Chondrocyte (in vitro differentiated cells): ENCODE data around the gene MPPED2. TPM values are rescaled to one million over a fixed set of nuclear protein-coding genes. Genes with fewer than 3 reads are reported as not detected.

Experiments
- DNase-seq: peaks from one replicate; pipeline ENCODE4 v3.0.0; 2021; ENCODE audit warnings: mixed read lengths, low spot score
- H3K27ac Mint-ChIP-seq: one replicate; pipeline ENCODE4 v1.8.0; 2021; ENCODE audit warnings: mild to moderate bottlenecking, moderate library complexity, mixed read lengths; ENCODE audit not compliant: unreplicated experiment
- H3K27me3 Mint-ChIP-seq: 2 replicates; pipeline ENCODE4 v1.8.0; 2021; ENCODE audit warnings: low read depth, mixed read lengths
- H3K36me3 Mint-ChIP-seq: 2 replicates; pipeline ENCODE4 v1.8.0; 2021; ENCODE audit warnings: low read depth, mixed read lengths
- H3K4me1 Mint-ChIP-seq: 2 replicates; pipeline ENCODE4 v1.8.0; 2021; ENCODE audit warnings: low read depth, mild to moderate bottlenecking, mixed read lengths
- H3K4me3 Mint-ChIP-seq: one replicate; pipeline ENCODE4 v1.8.0; 2021; ENCODE audit warnings: mild to moderate bottlenecking, moderate library complexity, mixed read lengths; ENCODE audit not compliant: unreplicated experiment
- H3K9me3 Mint-ChIP-seq: 2 replicates; pipeline ENCODE4 v1.8.0; 2021; ENCODE audit warnings: low read depth, mixed read lengths
- CTCF ChIP-seq: fragments of 200-600 bp; sonication (generic); IDR thresholded peaks from 2 replicates; pipeline ENCODE4 v1.5.0; 2021; ENCODE audit warnings: antibody characterized with exemption, mild to moderate bottlenecking, moderate library complexity
- total RNA-seq: library from RNA; stranded (reverse); gene quantifications from 3 replicates; pipeline ENCODE4 v1.2.1, GENCODE V29; 2021

The MPPED2 gene
- total RNA-seq, 1 donor from 2014 or later: not detected

DNA sequence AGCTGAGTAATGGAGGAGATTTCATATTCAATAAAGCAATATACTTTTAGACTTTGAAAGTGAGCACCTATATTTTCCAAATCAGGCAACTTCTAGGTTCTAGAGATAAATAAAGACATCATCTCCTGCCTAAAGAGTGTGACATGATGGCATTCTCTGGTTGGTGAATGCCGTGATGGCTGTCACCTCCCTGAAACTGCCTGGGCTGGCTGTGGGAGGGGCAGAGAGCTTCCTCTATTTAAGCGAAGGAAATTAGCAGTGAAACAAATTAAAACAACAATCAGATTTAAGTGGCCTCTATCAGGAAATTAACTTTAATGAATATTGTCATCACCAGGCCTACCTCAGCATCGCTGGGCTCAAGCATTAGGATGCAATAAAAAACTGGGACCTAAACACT, 149.4 kb downstream of the MPPED2 start:
- Mint-ChIP-seq H3K4me3 (no peak overlapping the region), H3K27me3 (peaks cover 9% of the 10 kb centered on the region), H3K4me1 (peaks cover 8% of the 10 kb centered on the region), H3K36me3 (no peaks in the 10 kb centered on the region), H3K9me3 (peaks cover 3% of the 10 kb centered on the region), H3K27ac (no peak overlapping the region)
- no peak for DNase-seq
- no peak for TF ChIP-seq CTCF

GRCh38 chr11:30435488-30435887, 150.7 kb downstream of the MPPED2 start:
- H3K4me3 Mint-ChIP-seq: no peak overlapping the region
- H3K9me3 Mint-ChIP-seq: peaks cover 3% of the 10 kb centered on the region
- DNase-seq: no peak
- H3K27ac Mint-ChIP-seq: no peak overlapping the region
- H3K36me3 Mint-ChIP-seq: no peaks in the 10 kb centered on the region
- peaks cover 7% of the 10 kb centered on the region for H3K27me3 Mint-ChIP-seq
- peaks cover 8% of the 10 kb centered on the region for H3K4me1 Mint-ChIP-seq
- no peak for TF ChIP-seq CTCF

DNA sequence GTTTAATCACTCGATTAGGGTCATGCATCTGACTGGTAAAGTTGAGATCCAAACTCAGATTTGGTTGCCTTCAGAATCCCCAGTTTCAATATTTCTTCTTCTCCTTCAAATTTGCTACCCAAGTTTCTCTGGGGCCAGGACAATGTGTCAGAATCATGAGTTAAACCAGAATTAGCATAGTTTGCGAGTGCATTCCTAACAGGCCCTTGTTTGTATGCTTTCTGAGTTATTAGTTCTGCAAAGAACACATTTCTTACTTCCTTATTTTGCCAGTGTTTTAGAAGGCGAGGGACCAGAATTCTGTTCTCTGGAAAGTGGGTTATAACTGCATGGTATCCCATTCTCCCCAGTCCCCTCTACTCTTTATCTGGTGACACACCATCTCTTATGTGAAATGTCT, 151.3 kb downstream of the MPPED2 start:
- Mint-ChIP-seq H3K4me3 (no peak overlapping the region), H3K27me3 (peaks cover 7% of the 10 kb centered on the region), H3K4me1 (peaks cover 8% of the 10 kb centered on the region), H3K36me3 (no peaks in the 10 kb centered on the region), H3K9me3 (peaks cover 3% of the 10 kb centered on the region), H3K27ac (no peak overlapping the region)
- no peak for TF ChIP-seq CTCF
- DNase-seq: no peak

- no peaks in the 10 kb centered on the region for H3K36me3 Mint-ChIP-seq
- peaks cover 8% of the 10 kb centered on the region for H3K4me1 Mint-ChIP-seq
These were observed 152.3 kb downstream of the MPPED2 start for GRCh38 chr11:30433831-30434230.

DNA sequence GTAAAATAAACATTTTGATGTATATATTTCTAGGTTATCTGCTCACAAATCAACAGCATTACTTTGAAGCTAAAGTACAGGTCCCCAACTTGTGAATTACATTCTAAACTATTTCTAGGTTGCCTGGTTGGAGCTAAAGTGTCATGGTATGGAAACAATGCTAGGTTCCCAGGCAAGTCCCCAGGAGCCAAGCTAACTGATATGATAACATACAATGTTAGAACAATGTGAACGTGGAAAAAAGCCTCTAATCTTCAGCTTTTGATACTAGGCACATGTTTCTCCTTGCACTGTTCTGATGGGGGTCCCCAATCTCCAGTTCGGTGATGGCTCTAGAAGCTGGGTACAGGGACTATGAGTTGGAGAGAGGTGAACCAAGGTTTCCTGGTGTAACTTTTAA, 153.4 kb downstream of the MPPED2 start:
- Mint-ChIP-seq H3K27me3 (peaks cover 6% of the 10 kb centered on the region), H3K27ac (no peak overlapping the region), H3K4me1 (peaks cover 8% of the 10 kb centered on the region)

More at GRCh38 chr11:30433831-30434230, 152.3 kb downstream of the MPPED2 start:
- TF ChIP-seq CTCF: no peak
- H3K27me3 Mint-ChIP-seq: peaks cover 7% of the 10 kb centered on the region
- no peak overlapping the region for H3K4me3 Mint-ChIP-seq
- peaks cover 3% of the 10 kb centered on the region for H3K9me3 Mint-ChIP-seq
- DNase-seq: no peak
- H3K27ac Mint-ChIP-seq: no peak overlapping the region

More for the DNA sequence above, 153.4 kb downstream of the MPPED2 start:
- Mint-ChIP-seq H3K36me3 (no peaks in the 10 kb centered on the region), H3K4me3 (no peak overlapping the region), H3K9me3 (peaks cover 3% of the 10 kb centered on the region)
- no peak for DNase-seq
- no peak for TF ChIP-seq CTCF
